ENCODE measurements around the gene STXBP5. TPM values are rescaled to one million over a fixed set of nuclear protein-coding genes. Genes with fewer than 3 reads are reported as not detected.

The STXBP5 gene
- total and polyA plus RNA-seq, 9 of the 15 experiments (the other 6 are each of a cell fraction or from before 2014, with no cell fraction given) = 23.3 to 172 (median 71.5) TPM

DNA sequence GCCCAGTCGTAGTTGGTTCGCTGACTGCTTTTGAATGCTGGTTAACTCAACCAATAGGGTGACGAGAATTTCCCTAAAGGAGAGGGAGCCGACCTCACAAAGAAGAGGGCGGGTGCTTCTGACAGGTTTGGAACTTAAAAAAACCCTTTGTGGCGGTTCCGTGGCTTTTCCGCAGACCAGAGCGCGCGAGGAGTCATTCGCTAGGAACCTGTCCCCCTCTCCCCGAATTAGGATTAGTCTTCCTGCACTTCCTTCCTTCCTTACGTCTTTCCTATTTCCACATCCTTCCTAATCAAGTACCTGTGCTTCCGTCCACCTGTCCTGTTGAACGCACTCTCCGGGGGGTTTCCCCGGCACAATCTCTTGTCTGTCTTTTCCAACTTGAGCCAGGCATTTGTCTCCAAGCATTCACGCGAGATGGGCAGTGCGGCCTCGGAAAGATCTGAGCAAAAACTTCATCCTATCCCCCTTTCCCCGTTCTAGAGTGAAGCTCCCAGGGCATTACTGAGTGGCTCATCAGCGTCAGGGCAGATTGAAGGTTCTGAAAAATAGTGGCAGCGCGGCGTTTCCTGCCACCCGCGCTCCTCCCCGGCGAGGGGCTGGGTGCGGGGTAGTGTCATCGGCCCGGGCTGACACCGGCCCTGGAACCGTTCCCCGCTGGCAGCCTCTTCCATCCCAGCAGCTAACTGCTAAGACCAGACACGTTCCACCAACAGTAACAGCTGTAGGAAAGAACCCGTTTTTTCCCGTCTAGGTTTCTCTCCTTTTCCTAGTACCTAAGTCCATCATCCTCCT, 1.5 kb upstream of the STXBP5 start (continued):
- peak; percentile 81; the same call in 1 of the 2 replicates for TF ChIP-seq CHCHD3 (CRISPR knock-in tag; IDR thresholded peaks at IDR 0.05)
- TF ChIP-seq, protein P1, sequence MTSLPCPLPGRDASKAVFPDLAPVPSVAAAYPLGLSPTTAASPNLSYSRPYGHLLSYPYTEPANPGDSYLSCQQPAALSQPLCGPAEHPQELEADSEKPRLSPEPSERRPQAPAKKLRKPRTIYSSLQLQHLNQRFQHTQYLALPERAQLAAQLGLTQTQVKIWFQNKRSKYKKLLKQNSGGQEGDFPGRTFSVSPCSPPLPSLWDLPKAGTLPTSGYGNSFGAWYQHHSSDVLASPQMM (CRISPR knock-in tag; IDR thresholded peaks at IDR 0.05) = no peak
- no peak for TF ChIP-seq TFAM (CRISPR knock-in tag; conservative IDR thresholded peaks at IDR 0.05)
- no peak for TF ChIP-seq XRCC3 (IDR thresholded peaks at IDR 0.05)
- TF ChIP-seq YBX1 (IDR thresholded peaks at IDR 0.05) = no peak
- no peak; the same call in 1 of the 2 replicates for TF ChIP-seq SMARCA4 (IDR thresholded peaks at IDR 0.05)
- TF ChIP-seq, protein P2, sequence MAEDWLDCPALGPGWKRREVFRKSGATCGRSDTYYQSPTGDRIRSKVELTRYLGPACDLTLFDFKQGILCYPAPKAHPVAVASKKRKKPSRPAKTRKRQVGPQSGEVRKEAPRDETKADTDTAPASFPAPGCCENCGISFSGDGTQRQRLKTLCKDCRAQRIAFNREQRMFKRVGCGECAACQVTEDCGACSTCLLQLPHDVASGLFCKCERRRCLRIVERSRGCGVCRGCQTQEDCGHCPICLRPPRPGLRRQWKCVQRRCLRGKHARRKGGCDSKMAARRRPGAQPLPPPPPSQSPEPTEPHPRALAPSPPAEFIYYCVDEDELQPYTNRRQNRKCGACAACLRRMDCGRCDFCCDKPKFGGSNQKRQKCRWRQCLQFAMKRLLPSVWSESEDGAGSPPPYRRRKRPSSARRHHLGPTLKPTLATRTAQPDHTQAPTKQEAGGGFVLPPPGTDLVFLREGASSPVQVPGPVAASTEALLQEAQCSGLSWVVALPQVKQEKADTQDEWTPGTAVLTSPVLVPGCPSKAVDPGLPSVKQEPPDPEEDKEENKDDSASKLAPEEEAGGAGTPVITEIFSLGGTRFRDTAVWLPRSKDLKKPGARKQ (CRISPR knock-in tag; IDR thresholded peaks at IDR 0.05) = no peak
- TF ChIP-seq, protein P3, sequence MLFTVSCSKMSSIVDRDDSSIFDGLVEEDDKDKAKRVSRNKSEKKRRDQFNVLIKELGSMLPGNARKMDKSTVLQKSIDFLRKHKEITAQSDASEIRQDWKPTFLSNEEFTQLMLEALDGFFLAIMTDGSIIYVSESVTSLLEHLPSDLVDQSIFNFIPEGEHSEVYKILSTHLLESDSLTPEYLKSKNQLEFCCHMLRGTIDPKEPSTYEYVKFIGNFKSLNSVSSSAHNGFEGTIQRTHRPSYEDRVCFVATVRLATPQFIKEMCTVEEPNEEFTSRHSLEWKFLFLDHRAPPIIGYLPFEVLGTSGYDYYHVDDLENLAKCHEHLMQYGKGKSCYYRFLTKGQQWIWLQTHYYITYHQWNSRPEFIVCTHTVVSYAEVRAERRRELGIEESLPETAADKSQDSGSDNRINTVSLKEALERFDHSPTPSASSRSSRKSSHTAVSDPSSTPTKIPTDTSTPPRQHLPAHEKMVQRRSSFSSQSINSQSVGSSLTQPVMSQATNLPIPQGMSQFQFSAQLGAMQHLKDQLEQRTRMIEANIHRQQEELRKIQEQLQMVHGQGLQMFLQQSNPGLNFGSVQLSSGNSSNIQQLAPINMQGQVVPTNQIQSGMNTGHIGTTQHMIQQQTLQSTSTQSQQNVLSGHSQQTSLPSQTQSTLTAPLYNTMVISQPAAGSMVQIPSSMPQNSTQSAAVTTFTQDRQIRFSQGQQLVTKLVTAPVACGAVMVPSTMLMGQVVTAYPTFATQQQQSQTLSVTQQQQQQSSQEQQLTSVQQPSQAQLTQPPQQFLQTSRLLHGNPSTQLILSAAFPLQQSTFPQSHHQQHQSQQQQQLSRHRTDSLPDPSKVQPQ (CRISPR knock-in tag; IDR thresholded peaks at IDR 0.05; ENCODE audit: borderline replicate concordance) = no peak
- no peak for TF ChIP-seq FOXJ3 (CRISPR knock-in tag; IDR thresholded peaks at IDR 0.05)
- TF ChIP-seq SAFB (IDR thresholded peaks at IDR 0.05; ENCODE audit: borderline replicate concordance, low read depth, low read length) = no peak
- no peak for TF ChIP-seq HOXB6 (CRISPR knock-in tag; IDR thresholded peaks at IDR 0.05; ENCODE audit: borderline replicate concordance)
- 0 out of 2 replicates have a peak, but pooled peaks have one; percentile 47 for TF ChIP-seq ZNF76 (CRISPR knock-in tag; IDR thresholded peaks at IDR 0.05; ENCODE audit: borderline replicate concordance)
- TF ChIP-seq BRCA1 (IDR thresholded peaks at IDR 0.05) = no peak
- no peak for TF ChIP-seq BRCA1 (CRISPR knock-in tag; IDR thresholded peaks at IDR 0.05)
- no peak for TF ChIP-seq ZFP1 (CRISPR knock-in tag; IDR thresholded peaks at IDR 0.05)

All from K562 (cell line).